Progenitor cell of endocrine pancreas (in vitro differentiated cells): ENCODE results near the gene COG4. TPM values are rescaled to one million over a fixed set of nuclear protein-coding genes. Genes with fewer than 3 reads are reported as not detected.
A peak's percentile ranks its signal among the peaks of the same experiment; 100 is the strongest.

Experiments
- DNase-seq: peaks from one replicate; pipeline ENCODE4 v3.0.0; 2021; ENCODE audit warnings: low spot score; ENCODE audit not compliant: unreplicated experiment
- H3K27ac Mint-ChIP-seq: 2 replicates; pipeline ENCODE4 v1.8.0; 2021; ENCODE audit warnings: mild to moderate bottlenecking, moderate library complexity, mixed read lengths
- H3K27me3 Mint-ChIP-seq: 2 replicates; pipeline ENCODE4 v1.8.0; 2021; ENCODE audit warnings: mixed read lengths
- H3K36me3 Mint-ChIP-seq: 2 replicates; pipeline ENCODE4 v1.8.0; 2022; ENCODE audit warnings: mixed read lengths; ENCODE audit not compliant: insufficient read depth
- H3K4me1 Mint-ChIP-seq: 2 replicates; pipeline ENCODE4 v1.8.0; 2021; ENCODE audit warnings: low read depth, mixed read lengths
- H3K4me3 Mint-ChIP-seq: 2 replicates; pipeline ENCODE4 v1.8.0; 2021; ENCODE audit warnings: low read depth, mild to moderate bottlenecking, moderate library complexity, mixed read lengths
- H3K9me3 Mint-ChIP-seq: 2 replicates; pipeline ENCODE4 v1.8.0; 2021; ENCODE audit warnings: low read depth, mixed read lengths
- CTCF ChIP-seq: fragments of 200-600 bp; sonication (generic); IDR thresholded peaks from one replicate; pipeline ENCODE4 v1.5.0; 2021; ENCODE audit warnings: antibody characterized with exemption, mild to moderate bottlenecking; ENCODE audit not compliant: unreplicated experiment
- total RNA-seq: library from RNA; stranded (reverse); gene quantifications from 2 replicates; pipeline ENCODE4 v1.2.1, GENCODE V29; 2021

Gene COG4
- total RNA-seq, 1 donor from 2014 or later: 75.9 TPM

GRCh38 chr16:70520612-70521297 is 2.6 kb downstream of the COG4 start:
- no peak for TF ChIP-seq CTCF
- Mint-ChIP-seq H3K9me3 (no peaks in the 10 kb centered on the region), H3K27ac (no peak overlapping the region), H3K4me1 (peaks cover 16% of the 10 kb centered on the region), H3K36me3 (peaks cover 6% of the 10 kb centered on the region), H3K27me3 (no peaks in the 10 kb centered on the region), H3K4me3 (peak overlapping the region; percentile 24)
- DNase-seq: no peak

- H3K27ac Mint-ChIP-seq: no peak overlapping the region
- no peaks in the 10 kb centered on the region for H3K9me3 Mint-ChIP-seq
- H3K36me3 Mint-ChIP-seq: peaks cover 18% of the 10 kb centered on the region
- no peak for TF ChIP-seq CTCF
- no peaks in the 10 kb centered on the region for H3K4me1 Mint-ChIP-seq
- DNase-seq: no peak
- H3K4me3 Mint-ChIP-seq: no peak overlapping the region
- no peaks in the 10 kb centered on the region for H3K27me3 Mint-ChIP-seq
These were observed 10.9 kb downstream of the COG4 start for GRCh38 chr16:70512456-70512855.

- no peaks in the 10 kb centered on the region for H3K9me3 Mint-ChIP-seq
- no peaks in the 10 kb centered on the region for H3K27me3 Mint-ChIP-seq
- no peak for TF ChIP-seq CTCF
- peaks cover 18% of the 10 kb centered on the region for H3K36me3 Mint-ChIP-seq
- DNase-seq: no peak
- no peaks in the 10 kb centered on the region for H3K4me1 Mint-ChIP-seq
- H3K4me3 Mint-ChIP-seq: no peak overlapping the region
- H3K27ac Mint-ChIP-seq: no peak overlapping the region
These were observed 11.5 kb downstream of the COG4 start for GRCh38 chr16:70511833-70512232.

GRCh38 chr16:70510216-70510615 is 13.1 kb downstream of the COG4 start:
- H3K36me3 Mint-ChIP-seq: peaks cover 16% of the 10 kb centered on the region
- H3K9me3 Mint-ChIP-seq: no peaks in the 10 kb centered on the region
- H3K27ac Mint-ChIP-seq: peak overlapping the region; percentile 77
- H3K4me1 Mint-ChIP-seq: no peaks in the 10 kb centered on the region
- no peak for TF ChIP-seq CTCF
- H3K27me3 Mint-ChIP-seq: no peaks in the 10 kb centered on the region
- H3K4me3 Mint-ChIP-seq: no peak overlapping the region
- DNase-seq: no peak

GRCh38 chr16:70508752-70509151 is 14.6 kb downstream of the COG4 start:
- H3K27me3 Mint-ChIP-seq: no peaks in the 10 kb centered on the region
- H3K27ac Mint-ChIP-seq: no peak overlapping the region
- TF ChIP-seq CTCF: no peak
- H3K9me3 Mint-ChIP-seq: no peaks in the 10 kb centered on the region
- peaks cover 15% of the 10 kb centered on the region for H3K36me3 Mint-ChIP-seq
- DNase-seq: no peak
- H3K4me1 Mint-ChIP-seq: no peaks in the 10 kb centered on the region
- no peak overlapping the region for H3K4me3 Mint-ChIP-seq
